ENCODE results near the gene ADAMTS2.

The ADAMTS2 gene

GRCh38 chr5:179210478-179210877 lies 134.8 kb downstream of the ADAMTS2 start:
- no peak overlapping the region for H3K27ac ChIP-seq
- TF ChIP-seq CTCF (conservative IDR thresholded peaks at IDR 0.05): no peak

GRCh38 chr5:179209359-179210150 lies 135.7 kb downstream of the ADAMTS2 start:
- no peak for TF ChIP-seq CTCF (conservative IDR thresholded peaks at IDR 0.05)
- H3K27ac ChIP-seq: no peak overlapping the region

GRCh38 chr5:179208706-179209358 lies 136.4 kb downstream of the ADAMTS2 start:
- H3K27ac ChIP-seq: no peak overlapping the region
- TF ChIP-seq CTCF (conservative IDR thresholded peaks at IDR 0.05): no peak

- no peak for TF ChIP-seq CTCF (conservative IDR thresholded peaks at IDR 0.05)
- H3K27ac ChIP-seq: no peak overlapping the region
Observed at GRCh38 chr5:179207920-179208705, 137.1 kb downstream of the ADAMTS2 start.

- no peak for TF ChIP-seq CTCF (conservative IDR thresholded peaks at IDR 0.05)
- no peak overlapping the region for H3K27ac ChIP-seq
Observed at GRCh38 chr5:179207470-179207869, 137.8 kb downstream of the ADAMTS2 start.

- no peak for TF ChIP-seq CTCF (conservative IDR thresholded peaks at IDR 0.05)
Observed at GRCh38 chr5:179206366-179206765, 138.9 kb downstream of the ADAMTS2 start.

GRCh38 chr5:179205277-179205676 lies 140.0 kb downstream of the ADAMTS2 start:
- H3K27ac ChIP-seq: no peak overlapping the region
- TF ChIP-seq CTCF (conservative IDR thresholded peaks at IDR 0.05): no peak

More at GRCh38 chr5:179206366-179206765, 138.9 kb downstream of the ADAMTS2 start:
- no peak overlapping the region for H3K27ac ChIP-seq

Measured in VCaP (cell line).